Activated naive CD4-positive, alpha-beta T cell treated with anti-CD3 and anti-CD28 coated beads, Interleukin-2, amount 50 U/mL, for 24 hours (primary cell): Measurements from ENCODE around the gene PELI1.
"Not testable (repeated sequence)": the region's sequence is repeated elsewhere in the genome, so short reads cannot be mapped to it uniquely, and the experiment has no call there.

Experiments
- H3K27ac Mint-ChIP-seq: one replicate; pipeline ENCODE4 v1.8.0; 2021; ENCODE audit warnings: mild to moderate bottlenecking, mixed read lengths
- H3K27me3 Mint-ChIP-seq: one replicate; pipeline ENCODE4 v1.8.0; 2021; ENCODE audit warnings: mixed read lengths
- H3K36me3 Mint-ChIP-seq: one replicate; pipeline ENCODE4 v1.8.0; 2021; ENCODE audit warnings: mixed read lengths
- H3K4me1 Mint-ChIP-seq: one replicate; pipeline ENCODE4 v1.8.0; 2021; ENCODE audit warnings: mixed read lengths
- H3K4me3 Mint-ChIP-seq: one replicate; pipeline ENCODE4 v1.8.0; 2021; ENCODE audit warnings: mild to moderate bottlenecking, mixed read lengths
- H3K9me3 Mint-ChIP-seq: one replicate; pipeline ENCODE4 v1.8.0; 2021; ENCODE audit warnings: mixed read lengths

Gene PELI1

DNA sequence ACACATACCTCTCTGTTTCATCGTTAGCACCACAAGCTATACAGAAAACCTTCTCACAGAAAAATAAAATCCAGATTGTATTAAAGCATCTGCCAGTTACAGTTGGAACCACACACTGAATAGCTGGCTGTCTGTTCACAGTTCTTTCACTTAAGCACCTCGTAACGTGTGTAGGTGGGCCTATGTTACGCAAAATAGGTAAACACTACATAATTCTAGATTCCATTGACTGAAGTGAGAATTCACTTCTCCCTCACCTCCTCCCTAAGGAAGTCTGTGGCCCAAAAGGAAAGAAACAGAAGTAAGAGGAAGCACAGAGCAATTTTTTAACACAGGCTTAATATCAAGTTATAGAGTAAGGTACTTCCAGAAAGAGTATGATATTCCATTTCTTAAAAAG, 24.9 kb downstream of the PELI1 start:
- Mint-ChIP-seq H3K27ac (peak overlapping the region; percentile 51), H3K36me3 (peaks cover 9% of the 10 kb centered on the region), H3K4me3 (peak overlapping the region; percentile 15), H3K27me3 (no peaks in the 10 kb centered on the region), H3K4me1 (peaks cover 89% of the 10 kb centered on the region), H3K9me3 (no peaks in the 10 kb centered on the region)

DNA sequence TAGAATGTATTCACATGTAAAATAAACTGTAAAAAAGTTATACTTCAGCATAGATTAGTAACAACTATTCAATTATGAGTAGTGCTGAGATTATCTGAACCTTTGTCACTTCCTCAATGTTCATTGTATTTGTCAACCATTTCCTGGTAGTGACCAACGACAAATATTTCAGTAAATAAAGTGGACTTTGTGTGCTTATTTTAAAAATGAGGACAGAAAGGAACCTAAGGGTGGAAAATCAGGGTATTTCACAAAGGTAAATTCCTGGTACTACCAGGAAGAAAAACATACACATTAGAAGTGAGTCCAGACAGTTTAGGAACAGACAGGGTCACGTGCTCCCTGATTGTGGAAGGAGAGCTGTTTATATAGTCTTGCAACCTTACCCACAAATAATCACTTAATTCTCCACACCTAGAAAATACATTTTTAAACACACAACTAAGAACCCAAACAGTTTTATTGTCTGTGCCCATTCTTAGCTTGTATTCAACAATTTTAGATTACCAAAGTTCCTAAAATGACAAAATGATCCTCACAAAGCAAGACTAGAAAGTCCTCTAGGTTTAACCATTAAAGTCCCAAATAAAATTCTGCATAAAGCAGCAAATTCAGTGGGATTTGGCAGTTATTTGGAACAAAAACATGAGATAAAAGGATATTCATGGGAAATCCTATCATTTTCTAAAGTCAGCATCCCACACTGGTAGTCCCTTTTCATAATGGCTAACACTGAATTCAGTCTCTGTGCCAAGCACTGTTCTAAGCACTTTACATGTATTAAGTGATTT, 28.2 kb downstream of the PELI1 start:
- Mint-ChIP-seq H3K9me3 (no peaks in the 10 kb centered on the region), H3K4me3 (peak overlapping the region; percentile 30), H3K27ac (peak overlapping the region; percentile 84), H3K4me1 (peaks cover 91% of the 10 kb centered on the region), H3K27me3 (no peaks in the 10 kb centered on the region), H3K36me3 (peaks cover 3% of the 10 kb centered on the region)

DNA sequence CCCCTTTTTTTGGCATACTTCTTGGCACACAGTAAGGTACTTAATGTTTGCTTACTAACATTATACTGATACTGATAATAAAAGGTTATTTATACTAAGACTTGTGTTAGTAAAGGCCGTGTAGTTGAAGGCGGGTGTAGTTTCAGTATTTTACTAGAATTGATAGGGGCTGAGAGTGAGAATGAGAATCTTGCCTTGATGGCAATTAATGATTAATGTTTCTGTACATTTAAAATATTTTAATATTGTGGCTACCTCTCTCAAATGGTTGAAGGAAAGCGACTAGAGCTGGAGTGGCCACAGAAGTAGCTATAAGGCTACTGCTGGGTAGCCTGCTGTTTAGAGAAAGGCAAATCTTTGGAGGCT, 29.3 kb downstream of the PELI1 start:
- peaks cover 91% of the 10 kb centered on the region for H3K4me1 Mint-ChIP-seq
- H3K27me3 Mint-ChIP-seq = no peaks in the 10 kb centered on the region
- peak overlapping the region; percentile 97 for H3K27ac Mint-ChIP-seq
- H3K9me3 Mint-ChIP-seq = no peaks in the 10 kb centered on the region
- peaks cover 5% of the 10 kb centered on the region for H3K36me3 Mint-ChIP-seq
- H3K4me3 Mint-ChIP-seq = peak overlapping the region; percentile 76

DNA sequence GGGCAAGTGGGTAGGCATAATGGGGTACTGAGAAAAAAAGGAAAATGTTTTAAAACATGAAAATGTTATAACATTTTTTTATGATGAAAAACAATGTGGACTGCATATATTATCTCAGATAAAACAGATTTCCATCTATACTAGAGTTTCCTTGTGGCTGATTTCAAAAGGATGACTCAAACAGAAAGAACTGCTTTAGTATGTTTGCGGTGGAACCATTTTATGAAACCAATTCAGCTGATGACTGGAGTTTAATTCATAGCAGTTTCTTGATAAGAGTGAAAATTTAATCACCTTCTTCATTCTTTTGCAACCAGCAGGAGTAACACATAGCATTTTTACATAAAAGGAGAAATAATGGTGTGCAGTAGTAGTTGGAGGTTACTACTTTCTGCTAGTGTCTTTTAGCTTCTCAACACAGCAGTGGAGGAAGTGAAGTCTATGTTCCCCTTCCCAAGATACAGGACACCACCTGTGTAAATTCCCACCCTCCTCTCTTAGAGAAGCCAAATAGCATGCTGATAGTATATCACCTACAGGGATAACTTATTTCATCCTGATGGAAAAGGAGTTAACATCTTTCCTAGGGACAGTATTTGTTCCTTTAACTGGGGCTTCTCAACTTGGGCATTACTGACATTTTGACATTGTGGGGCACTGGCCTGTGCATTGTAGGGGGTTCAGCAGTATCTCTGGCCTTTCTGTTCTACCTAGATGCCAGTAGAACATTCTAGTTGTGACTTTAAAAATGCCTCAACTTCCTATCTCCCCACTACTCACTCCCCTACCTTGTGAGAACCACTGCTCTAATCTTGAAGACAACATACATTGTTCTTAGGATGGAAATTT, 29.9 kb downstream of the PELI1 start:
- H3K36me3 Mint-ChIP-seq = peaks cover 8% of the 10 kb centered on the region
- H3K4me3 Mint-ChIP-seq = peak overlapping the region; percentile 76
- peak overlapping the region; percentile 97 for H3K27ac Mint-ChIP-seq
- no peaks in the 10 kb centered on the region for H3K9me3 Mint-ChIP-seq
- no peaks in the 10 kb centered on the region for H3K27me3 Mint-ChIP-seq
- H3K4me1 Mint-ChIP-seq = peaks cover 93% of the 10 kb centered on the region

DNA sequence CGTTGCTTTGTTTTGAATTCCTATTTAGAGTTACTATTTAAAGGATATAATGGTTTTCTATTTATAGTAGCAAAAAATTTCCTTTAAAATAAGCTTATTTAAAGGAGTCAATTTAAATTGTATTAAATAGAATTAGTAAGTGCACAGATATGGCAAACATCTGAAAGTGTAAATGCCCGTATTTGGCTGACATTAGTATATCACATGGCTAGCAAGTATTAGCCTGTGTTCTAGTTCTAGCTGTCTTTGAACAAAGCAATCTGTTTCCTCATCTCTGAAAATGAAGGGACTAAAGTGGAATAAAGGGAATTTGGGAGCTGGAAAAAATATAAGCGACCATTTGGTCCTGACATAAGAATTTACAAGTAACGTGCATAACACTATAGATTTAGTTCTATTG, 32.2 kb downstream of the PELI1 start:
- peaks cover 17% of the 10 kb centered on the region for H3K36me3 Mint-ChIP-seq
- no peak overlapping the region for H3K4me3 Mint-ChIP-seq
- peaks cover 94% of the 10 kb centered on the region for H3K4me1 Mint-ChIP-seq
- peak overlapping the region; percentile 30 for H3K27ac Mint-ChIP-seq
- no peaks in the 10 kb centered on the region for H3K27me3 Mint-ChIP-seq
- H3K9me3 Mint-ChIP-seq = no peaks in the 10 kb centered on the region

DNA sequence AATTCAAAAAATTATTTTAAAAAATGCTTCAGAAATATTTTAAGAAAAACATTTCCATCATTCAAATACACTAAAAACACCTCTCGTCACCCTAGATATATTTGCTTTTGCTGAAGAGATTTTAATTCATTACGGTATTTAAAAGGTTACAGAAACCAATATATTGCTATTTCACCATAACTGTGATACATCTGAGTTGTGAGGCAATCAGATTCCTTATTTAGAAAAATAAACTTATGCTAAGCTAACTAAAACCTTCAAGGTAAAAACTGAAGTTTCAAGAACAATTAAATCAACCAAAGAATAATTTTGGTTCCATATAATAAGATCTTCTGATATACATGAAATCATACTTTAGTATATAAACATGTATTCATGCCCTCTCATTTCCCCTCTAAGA, 32.8 kb downstream of the PELI1 start:
- Mint-ChIP-seq H3K4me3 (no peak overlapping the region), H3K27ac (peak overlapping the region; percentile 93), H3K9me3 (no peaks in the 10 kb centered on the region), H3K27me3 (no peaks in the 10 kb centered on the region), H3K4me1 (peaks cover 92% of the 10 kb centered on the region), H3K36me3 (peaks cover 20% of the 10 kb centered on the region)

DNA sequence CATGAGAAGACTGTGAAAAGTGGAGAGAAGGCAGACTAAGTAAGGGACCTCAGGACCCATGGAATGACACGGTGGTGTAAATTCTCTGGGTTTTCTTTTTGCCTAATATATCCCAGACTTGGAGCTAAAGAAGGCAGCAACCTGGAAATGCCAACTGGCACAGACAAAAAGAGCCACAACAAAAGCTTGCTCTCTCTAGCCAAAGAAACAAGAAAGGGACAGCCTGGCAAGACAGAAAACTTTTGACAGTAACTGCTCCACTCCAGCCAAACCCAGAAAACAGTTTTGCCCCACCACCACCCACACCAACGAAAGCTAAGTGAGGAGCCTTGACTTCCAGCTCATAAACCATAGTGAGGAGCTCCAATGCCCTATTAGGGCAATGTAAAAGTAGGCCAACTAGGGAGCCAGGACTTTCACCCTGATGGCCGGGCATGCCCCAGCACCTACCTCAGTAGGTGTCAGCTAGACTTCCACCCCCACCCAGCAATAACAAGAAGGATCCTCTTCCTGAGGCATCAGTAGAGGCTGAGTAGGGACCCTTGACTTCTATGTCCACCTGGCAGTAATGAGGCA, 35.5 kb downstream of the PELI1 start:
- H3K4me1 Mint-ChIP-seq = peaks cover 92% of the 10 kb centered on the region
- H3K9me3 Mint-ChIP-seq = no peaks in the 10 kb centered on the region
- H3K27me3 Mint-ChIP-seq = no peaks in the 10 kb centered on the region
- peak overlapping the region; percentile 39 for H3K4me3 Mint-ChIP-seq
- H3K36me3 Mint-ChIP-seq = peaks cover 30% of the 10 kb centered on the region
- peak overlapping the region; percentile 83 for H3K27ac Mint-ChIP-seq

DNA sequence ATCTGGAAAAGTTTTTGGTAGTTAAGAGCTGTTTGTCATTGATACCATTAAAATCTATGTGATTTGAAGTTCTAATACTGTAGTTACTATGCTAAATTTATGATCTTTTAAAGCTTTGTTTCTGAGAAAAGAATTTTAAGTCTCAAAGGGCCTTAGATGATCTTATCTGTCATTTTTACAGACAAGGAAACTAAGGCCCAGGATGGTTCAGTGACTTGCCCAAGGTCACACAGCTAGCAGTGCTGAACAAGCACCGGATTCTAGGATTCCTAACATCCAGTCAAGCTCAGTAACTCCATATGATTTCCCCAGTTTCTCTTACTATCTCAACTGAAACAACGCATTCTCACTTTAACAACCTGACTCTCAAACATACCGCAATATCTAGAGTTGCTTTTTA, 37.7 kb downstream of the PELI1 start:
- H3K4me1 Mint-ChIP-seq = peaks cover 96% of the 10 kb centered on the region

DNA sequence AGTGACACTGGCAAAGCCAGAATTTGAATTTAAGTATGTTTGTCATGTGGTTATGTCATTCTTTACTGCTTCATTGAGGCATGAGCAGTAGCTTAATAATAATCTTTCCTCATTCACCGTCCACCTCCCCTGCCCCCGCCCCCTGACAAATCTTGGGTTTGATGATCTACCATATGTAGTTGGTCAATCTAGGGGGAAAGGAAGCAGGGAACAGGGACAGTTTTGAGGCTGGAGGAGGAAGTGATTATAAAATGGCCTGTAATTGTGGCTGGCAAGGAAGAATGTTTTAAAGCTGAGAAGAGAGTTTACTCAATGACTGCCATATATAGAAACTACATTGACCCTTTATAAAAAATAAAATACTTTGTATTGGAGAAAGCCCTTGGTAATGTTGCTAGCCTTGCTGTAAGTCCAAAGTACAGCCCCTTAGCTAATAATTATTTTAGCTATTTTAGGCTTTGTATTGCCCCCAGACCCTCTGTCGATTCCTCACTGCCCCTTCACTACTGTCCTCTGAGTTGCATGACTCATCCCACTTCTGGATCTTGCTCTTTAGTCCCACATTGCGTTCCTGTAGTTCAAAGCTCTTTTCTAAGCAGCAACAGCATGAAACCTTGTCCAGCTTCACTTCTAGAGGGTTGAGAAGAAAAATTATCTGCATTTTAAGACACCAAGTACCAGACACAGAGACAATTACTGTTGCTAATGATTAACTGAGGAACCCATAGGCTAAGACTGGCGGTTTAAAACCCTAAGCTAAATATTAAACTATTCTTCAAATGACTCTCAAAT, 38.4 kb downstream of the PELI1 start:
- Mint-ChIP-seq H3K27ac (peak overlapping the region; percentile 79), H3K4me3 (no peak overlapping the region), H3K36me3 (peaks cover 36% of the 10 kb centered on the region), H3K27me3 (no peaks in the 10 kb centered on the region), H3K9me3 (no peaks in the 10 kb centered on the region), H3K4me1 (peaks cover 96% of the 10 kb centered on the region)

More for the DNA sequence above, 37.7 kb downstream of the PELI1 start:
- peaks cover 37% of the 10 kb centered on the region for H3K36me3 Mint-ChIP-seq
- H3K9me3 Mint-ChIP-seq = no peaks in the 10 kb centered on the region
- H3K27me3 Mint-ChIP-seq = no peaks in the 10 kb centered on the region
- no peak overlapping the region for H3K4me3 Mint-ChIP-seq
- H3K27ac Mint-ChIP-seq = peak overlapping the region; percentile 55

DNA sequence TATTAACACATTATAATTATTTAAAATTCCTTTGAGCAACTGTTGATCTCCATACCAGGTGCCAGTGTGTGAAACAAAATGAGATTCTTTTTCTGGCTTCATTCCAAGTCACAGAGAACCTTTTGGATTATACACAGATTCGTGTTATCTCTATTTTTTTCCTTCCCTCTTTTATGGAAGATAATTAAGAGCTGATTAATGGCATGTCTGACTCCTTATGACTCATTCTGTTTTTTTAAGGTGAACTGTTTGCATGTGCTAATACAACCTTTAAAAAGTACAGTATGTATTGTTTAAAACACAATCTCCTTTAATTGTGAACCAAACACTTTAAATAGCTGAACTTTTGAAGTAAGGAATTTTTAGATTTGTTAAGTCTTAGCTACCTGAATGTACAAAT, 39.3 kb downstream of the PELI1 start:
- Mint-ChIP-seq H3K27me3 (no peaks in the 10 kb centered on the region), H3K27ac (peak overlapping the region; percentile 76), H3K36me3 (peaks cover 33% of the 10 kb centered on the region), H3K4me3 (peak overlapping the region; percentile 26), H3K9me3 (no peaks in the 10 kb centered on the region), H3K4me1 (peaks cover 94% of the 10 kb centered on the region)

DNA sequence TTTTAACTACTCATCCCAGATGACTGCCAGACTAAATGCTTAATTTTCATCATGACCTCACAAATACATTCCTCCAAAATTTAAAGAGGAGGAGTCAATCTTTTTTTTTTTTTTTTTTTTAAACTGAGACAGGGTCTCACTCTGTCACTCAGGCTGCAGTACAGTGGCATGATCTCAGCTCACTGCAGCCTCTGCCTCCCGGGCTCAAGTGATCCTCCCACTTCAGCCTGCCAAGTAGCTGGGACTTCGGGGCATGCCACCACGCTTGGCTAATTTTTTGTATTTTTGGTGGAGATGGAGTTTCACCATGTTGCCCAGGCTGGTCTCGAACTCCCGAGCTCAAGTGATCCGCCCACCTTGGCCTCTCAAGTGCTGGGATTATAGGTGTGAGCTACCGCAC, 41.5 kb downstream of the PELI1 start:
- not testable (repeated sequence) for H3K27me3 Mint-ChIP-seq, H3K9me3 Mint-ChIP-seq
- Mint-ChIP-seq H3K27ac (peak overlapping the region; percentile 90), H3K4me3 (peak overlapping the region; percentile 58), H3K36me3 (peaks cover 40% of the 10 kb centered on the region), H3K4me1 (peaks cover 91% of the 10 kb centered on the region)

DNA sequence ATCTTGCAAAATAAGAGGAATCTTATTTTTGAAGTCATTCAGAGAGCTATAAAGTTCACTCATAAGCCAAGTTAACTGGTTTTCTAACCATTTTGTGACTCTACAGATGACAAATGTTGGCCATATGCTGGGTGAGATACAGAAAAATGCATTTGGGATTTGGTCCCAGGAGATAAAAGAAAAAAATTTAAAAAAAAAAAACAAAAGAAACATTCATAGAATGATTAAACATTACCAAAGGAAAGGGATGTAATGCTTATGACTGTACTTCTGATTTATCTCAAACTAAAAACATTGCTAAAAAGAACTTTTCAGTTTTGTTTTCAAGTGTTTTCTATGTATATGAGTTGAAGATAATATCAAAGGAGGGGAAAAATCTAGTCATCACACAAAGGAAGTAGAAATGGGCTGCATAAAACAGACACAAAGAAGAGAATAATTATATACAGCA, 43.1 kb downstream of the PELI1 start:
- Mint-ChIP-seq H3K36me3 (peaks cover 40% of the 10 kb centered on the region), H3K9me3 (peaks cover 3% of the 10 kb centered on the region), H3K27me3 (no peaks in the 10 kb centered on the region), H3K4me3 (peak overlapping the region; percentile 58), H3K27ac (peak overlapping the region; percentile 97), H3K4me1 (peaks cover 79% of the 10 kb centered on the region)

DNA sequence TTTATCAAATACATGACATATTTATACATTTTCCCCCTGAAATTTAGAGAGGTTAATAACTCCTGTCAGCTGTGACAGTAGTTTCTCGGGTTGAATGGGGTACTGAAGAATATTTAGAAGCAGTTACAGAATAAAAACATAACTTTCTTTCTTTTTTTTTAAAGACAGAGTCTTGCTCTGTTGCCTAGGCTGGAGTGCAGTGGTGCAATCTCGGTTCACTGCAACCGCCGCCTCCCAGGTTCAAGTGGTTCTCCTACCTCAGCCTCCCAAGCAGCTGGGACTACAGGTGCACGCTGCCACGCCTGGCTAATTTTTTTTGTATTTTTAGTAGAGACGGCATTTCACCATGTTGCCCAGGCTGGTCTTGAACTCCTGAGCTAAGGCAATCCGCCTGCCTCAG, 43.6 kb downstream of the PELI1 start:
- peaks cover 73% of the 10 kb centered on the region for H3K4me1 Mint-ChIP-seq
- peaks cover 41% of the 10 kb centered on the region for H3K36me3 Mint-ChIP-seq
- H3K27me3 Mint-ChIP-seq, H3K9me3 Mint-ChIP-seq: not testable (repeated sequence)
- peak overlapping the region; percentile 58 for H3K4me3 Mint-ChIP-seq
- peak overlapping the region; percentile 97 for H3K27ac Mint-ChIP-seq

DNA sequence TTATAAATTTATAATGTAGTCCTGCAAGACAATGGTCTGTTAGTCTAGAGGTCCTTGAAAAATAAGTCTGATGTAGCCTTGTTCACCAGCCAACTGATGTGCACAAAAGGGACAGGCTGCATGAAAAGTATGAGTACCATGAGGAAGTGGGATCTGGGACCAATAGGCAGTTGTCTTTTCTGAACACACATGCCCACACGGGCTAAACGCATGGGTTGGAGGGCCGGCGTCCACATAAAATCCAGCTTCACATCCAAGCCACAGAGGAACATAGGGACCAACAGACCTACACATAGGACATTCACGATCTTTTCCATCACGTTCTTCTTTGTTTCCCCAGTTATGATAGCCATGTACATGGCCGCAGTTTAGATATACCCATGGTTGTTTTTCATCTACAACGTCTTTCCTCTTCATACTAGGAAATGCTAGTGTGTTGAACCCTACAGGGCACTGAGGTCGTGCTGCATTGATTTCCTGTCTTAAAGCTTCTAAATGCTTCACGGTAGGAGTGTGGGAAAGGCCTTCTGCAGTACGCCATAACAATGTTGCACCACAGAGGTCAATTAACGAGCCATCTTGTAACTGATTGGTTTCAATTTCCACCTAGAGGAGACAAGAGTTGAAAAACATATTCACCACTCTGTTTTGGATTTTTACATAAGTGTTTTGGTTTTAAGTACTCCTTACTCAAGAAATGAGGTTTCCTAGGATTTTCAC, 49.4 kb downstream of the PELI1 start:
- no peak overlapping the region for H3K27ac Mint-ChIP-seq
- H3K36me3 Mint-ChIP-seq = peaks cover 57% of the 10 kb centered on the region
- H3K4me1 Mint-ChIP-seq = peaks cover 36% of the 10 kb centered on the region
- no peak overlapping the region for H3K4me3 Mint-ChIP-seq
- peaks cover 11% of the 10 kb centered on the region for H3K9me3 Mint-ChIP-seq
- H3K27me3 Mint-ChIP-seq = no peaks in the 10 kb centered on the region

DNA sequence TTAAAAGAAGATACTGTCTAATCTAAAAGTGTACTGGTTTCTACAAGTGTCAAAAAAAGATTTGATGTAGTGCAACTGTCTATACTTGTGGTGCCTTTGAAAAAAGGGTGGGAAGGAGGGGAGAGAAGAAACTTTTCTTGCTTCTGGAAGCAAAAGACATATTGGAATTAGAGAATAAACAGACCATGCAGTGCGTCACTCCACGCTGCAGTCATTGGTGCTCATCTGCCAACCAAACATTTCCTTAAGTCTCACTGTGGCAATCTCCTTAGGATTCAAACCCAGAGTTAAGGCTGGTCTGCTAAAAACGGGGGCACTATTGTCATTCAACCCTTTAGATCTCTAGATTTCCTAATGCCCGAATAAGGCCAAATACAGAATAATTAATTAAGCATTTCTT, 50.9 kb downstream of the PELI1 start:
- Mint-ChIP-seq H3K27ac (no peak overlapping the region), H3K36me3 (peaks cover 52% of the 10 kb centered on the region), H3K27me3 (no peaks in the 10 kb centered on the region), H3K9me3 (peaks cover 11% of the 10 kb centered on the region), H3K4me3 (no peak overlapping the region), H3K4me1 (peaks cover 26% of the 10 kb centered on the region)
